SU-DHL-6 (cell line): ENCODE measurements around the gene IRF8.
"Not testable (repeated sequence)": the region's sequence is repeated elsewhere in the genome, so short reads cannot be mapped to it uniquely, and the experiment has no call there.

Source experiments
- H2AFZ ChIP-seq: fragments of 200-600 bp; sonication (generic); 2 replicates; pipeline ENCODE4 v1.6.1; 2014; ENCODE audit warnings: low read depth, mild to moderate bottlenecking, moderate library complexity, mixed read lengths, antibody characterized with exemption, low read length; ENCODE audit not compliant: severe bottlenecking
- H3F3A ChIP-seq: fragments of 200-600 bp; shearing (Covaris generic); 2 replicates; pipeline ENCODE4 v1.6.0; 2016; ENCODE audit warnings: antibody characterized with exemption, mild to moderate bottlenecking; ENCODE audit not compliant: insufficient read depth
- H3K27ac ChIP-seq: fragments of 200-600 bp; sonication (generic); 2 replicates; pipeline ENCODE4 v1.5.1; 2016; ENCODE audit warnings: low read depth, mild to moderate bottlenecking, low read length, moderate library complexity, mixed read lengths
- H3K27me3 ChIP-seq: fragments of 200-600 bp; sonication (generic), shearing (Covaris generic); 2 replicates; pipeline ENCODE4 v1.6.0; 2014; ENCODE audit warnings: mild to moderate bottlenecking, low read length
- H3K36me3 ChIP-seq: fragments of 200-600 bp; sonication (generic); 2 replicates; pipeline ENCODE4 v1.6.1; 2014; ENCODE audit warnings: mild to moderate bottlenecking, low read length, mixed read lengths
- H3K4me2 ChIP-seq: fragments of 300-600, 200-600 bp; shearing (Covaris generic), sonication (generic); 2 replicates; pipeline ENCODE4 v1.6.0; 2014; ENCODE audit warnings: low read length, low read depth, mild to moderate bottlenecking; ENCODE audit not compliant: poor library complexity, severe bottlenecking
- H3K4me3 ChIP-seq: fragments of 200-600 bp; sonication (generic); 2 replicates; pipeline ENCODE4 v1.5.1; 2014; ENCODE audit warnings: antibody characterized with exemption, low read length, mild to moderate bottlenecking, mixed read lengths; ENCODE audit not compliant: insufficient read depth, poor library complexity, severe bottlenecking
- H3K79me2 ChIP-seq: fragments of 200-600 bp; sonication (generic); 2 replicates; pipeline ENCODE4 v1.6.1; 2014; ENCODE audit warnings: mild to moderate bottlenecking, low read length, moderate library complexity; ENCODE audit not compliant: insufficient read depth
- H3K9ac ChIP-seq: fragments of 200-600 bp; sonication (generic); 2 replicates; pipeline ENCODE4 v1.7.0; 2014; ENCODE audit warnings: mild to moderate bottlenecking, low read length
- H3K9me2 ChIP-seq: fragments of 200-600 bp; sonication (generic); replicated peaks from 2 replicates; pipeline ENCODE4 v1.6.1; 2014; ENCODE audit warnings: low read length; ENCODE audit not compliant: insufficient read depth
- H3K9me3 ChIP-seq: fragments of 200-600 bp; sonication (generic); 2 replicates; pipeline ENCODE4 v1.6.1; 2014; ENCODE audit warnings: low read length, mixed read lengths; ENCODE audit not compliant: insufficient read depth
- H4K20me1 ChIP-seq: fragments of 200-600 bp; sonication (generic); 2 replicates; pipeline ENCODE4 v1.6.1; 2014; ENCODE audit warnings: low read depth, mild to moderate bottlenecking, antibody characterized with exemption, low read length, moderate library complexity, mixed read lengths
- CTCF ChIP-seq: fragments of 200-600 bp; sonication (generic); IDR thresholded peaks from one replicate; pipeline ENCODE4 v1.5.1; 2017; ENCODE audit warnings: antibody characterized with exemption, mild to moderate bottlenecking, low read length, moderate library complexity; ENCODE audit not compliant: insufficient read depth, poor library complexity, severe bottlenecking
- EZH2phosphoT487 ChIP-seq: fragments of 200-600 bp; sonication (generic), shearing (Covaris generic); conservative IDR thresholded peaks from 2 replicates; pipeline ENCODE4 v1.6.1; 2018; ENCODE audit warnings: mild to moderate bottlenecking, antibody characterized with exemption, low read length, moderate library complexity, mixed read lengths

The IRF8 gene

GRCh38 chr16:85873153-85873552, 25.8 kb upstream of the IRF8 start:
- no peaks in the 10 kb centered on the region for H3K9me3 ChIP-seq
- no peak overlapping the region for H3K4me2 ChIP-seq
- no peaks in the 10 kb centered on the region for H3K27me3 ChIP-seq
- H3K4me3 ChIP-seq: no peak overlapping the region
- no peaks in the 10 kb centered on the region for H3K9me2 ChIP-seq
- H3K79me2 ChIP-seq: no peaks in the 10 kb centered on the region
- no peaks in the 10 kb centered on the region for H4K20me1 ChIP-seq
- no peak overlapping the region for H3K27ac ChIP-seq
- no peak overlapping the region for H2AFZ ChIP-seq
- no peaks in the 10 kb centered on the region for H3K36me3 ChIP-seq
- H3F3A ChIP-seq: no peaks in the 10 kb centered on the region
- H3K9ac ChIP-seq: no peak overlapping the region
- TF ChIP-seq CTCF (no peak), EZH2phosphoT487 (no peak)

GRCh38 chr16:85874031-85874430, 24.9 kb upstream of the IRF8 start:
- not testable (repeated sequence) for H2AFZ ChIP-seq, H3K9me3 ChIP-seq, H3F3A ChIP-seq, H3K27ac ChIP-seq, H3K27me3 ChIP-seq, H3K4me2 ChIP-seq, H3K9me2 ChIP-seq, H3K36me3 ChIP-seq, H3K4me3 ChIP-seq, H3K79me2 ChIP-seq, H3K9ac ChIP-seq, H4K20me1 ChIP-seq

- no peaks in the 10 kb centered on the region for H3K79me2 ChIP-seq
- no peak overlapping the region for H3K9ac ChIP-seq
- H3K9me2 ChIP-seq: no peaks in the 10 kb centered on the region
- no peak for TF ChIP-seq CTCF
- H3K4me3 ChIP-seq: no peak overlapping the region
- no peaks in the 10 kb centered on the region for H3K36me3 ChIP-seq
- no peaks in the 10 kb centered on the region for H3K9me3 ChIP-seq
- no peaks in the 10 kb centered on the region for H4K20me1 ChIP-seq
- no peak overlapping the region for H3K27ac ChIP-seq
- no peak overlapping the region for H2AFZ ChIP-seq
- no peaks in the 10 kb centered on the region for H3F3A ChIP-seq
- no peaks in the 10 kb centered on the region for H3K27me3 ChIP-seq
- no peak overlapping the region for H3K4me2 ChIP-seq
These were observed 20.6 kb upstream of the IRF8 start for GRCh38 chr16:85878407-85878806.

- Histone ChIP-seq H2AFZ (no peak overlapping the region), H3K27me3 (no peaks in the 10 kb centered on the region), H4K20me1 (no peaks in the 10 kb centered on the region), H3K79me2 (no peaks in the 10 kb centered on the region), H3K4me2 (no peak overlapping the region), H3K9me2 (no peaks in the 10 kb centered on the region), H3K9me3 (no peaks in the 10 kb centered on the region), H3K9ac (no peak overlapping the region), H3K27ac (no peak overlapping the region), H3K4me3 (no peak overlapping the region), H3K36me3 (no peaks in the 10 kb centered on the region), H3F3A (no peaks in the 10 kb centered on the region)
- TF ChIP-seq EZH2phosphoT487 (no peak), CTCF (no peak)
These were observed 20.1 kb upstream of the IRF8 start for GRCh38 chr16:85878875-85879274.
